Measurements from ENCODE around the gene NRIP1. TPM values are rescaled to one million over a fixed set of nuclear protein-coding genes. Genes with fewer than 3 reads are reported as not detected.

NRIP1 gene
- total and polyA plus RNA-seq, 2 of the 8 experiments (the other 6 are each of a cell fraction or from before 2014, with no cell fraction given): 1.5 to 9.3 TPM

- TF ChIP-seq USF2 (IDR thresholded peaks at IDR 0.05; ENCODE audit: low read length) (no peak), MAX (IDR thresholded peaks at IDR 0.05) (no peak)
- Histone ChIP-seq H2AFZ (ENCODE audit: low read length) (no peak overlapping the region), H2BK120ac (replicated peaks; ENCODE audit: low read depth, low read length) (no peak overlapping the region), H3K23ac (ENCODE audit: insufficient read length) (no peak overlapping the region), H3K36me3 (ENCODE audit: control insufficient read depth in 2 of 4, insufficient read depth in 4 of 4, low read length in 3 of 4) (no peaks in the 10 kb centered on the region), H3K27ac (ENCODE audit: low read depth, low read length) (no peak overlapping the region), H3K4me1 (replicated peaks in 1 of 4; ENCODE audit: control insufficient read depth in 3 of 4, insufficient read depth in 4 of 4, low read length in 3 of 4) (peaks cover 0 to 4% (median 0%) of the 10 kb centered on the region in 4 experiments; a peak in 4 of 7 replicates), H3K14ac (ENCODE audit: insufficient read length) (no peak overlapping the region), H3K9ac (replicated peaks in 1 of 4; ENCODE audit: extremely low read depth in 1 of 4, low read depth in 3 of 4, low read length in 3 of 4) (no peak overlapping the region), H3K23me2 (ENCODE audit: low read depth, low read length) (no peaks in the 10 kb centered on the region), H4K91ac (replicated peaks; ENCODE audit: insufficient read length, low read length) (no peak overlapping the region), H3K27me3 (replicated peaks in 1 of 4; ENCODE audit: control insufficient read depth in 3 of 4, extremely low read depth in 1 of 4, insufficient read depth in 3 of 4, low read length in 3 of 4) (peaks cover 0 to 9% (median under 1%) of the 10 kb centered on the region in 4 experiments; a peak in 2 of 7 replicates), H3K79me2 (ENCODE audit: control insufficient read depth in 1 of 2, insufficient read depth in 2 of 2, low read length in 2 of 2) (no peaks in the 10 kb centered on the region), H3K4ac (replicated peaks; ENCODE audit: insufficient read length, low read depth, low read length) (no peak overlapping the region), H3K18ac (ENCODE audit: extremely low read depth, low read length) (no peak overlapping the region), H4K5ac (ENCODE audit: insufficient read length, low read depth, low read length) (no peak overlapping the region), H2BK12ac (ENCODE audit: low read depth, low read length) (no peak overlapping the region), H3K4me3 (ENCODE audit: extremely low read depth in 1 of 4, insufficient read depth in 2 of 4, low read depth in 3 of 4, low read length in 4 of 4) (no peak overlapping the region), H3K79me1 (ENCODE audit: low read depth, low read length) (no peaks in the 10 kb centered on the region), H2BK20ac (ENCODE audit: low read length) (no peak overlapping the region), H4K8ac (ENCODE audit: extremely low read depth, insufficient read depth, low read length) (no peak overlapping the region), H2AK5ac (ENCODE audit: low read depth, low read length) (no peak overlapping the region), H2BK5ac (ENCODE audit: low read depth, low read length) (no peak overlapping the region), H3K4me2 (ENCODE audit: insufficient read depth in 1 of 2, low read depth in 2 of 2, low read length in 2 of 2) (no peak overlapping the region), H4K20me1 (replicated peaks in 1 of 2; ENCODE audit: control insufficient read depth in 1 of 2, insufficient read depth in 2 of 2, low read length in 2 of 2) (peaks cover 3 to 6% of the 10 kb centered on the region in 2 experiments), H3K9me3 (ENCODE audit: insufficient read depth in 2 of 2, low read depth in 1 of 2, low read length in 1 of 2) (no peaks in the 10 kb centered on the region; a peak in 1 of 4 replicates), H2BK15ac (ENCODE audit: low read length) (no peak overlapping the region), H3K56ac (replicated peaks; ENCODE audit: insufficient read length, low read depth, low read length) (no peak overlapping the region)
- 85% methylated on average over 3 of the region's 3 CpGs; no CpG with 5 or more reads in 1 of the 2 experiments for WGBS, 2 experiments (ENCODE audit: extremely low coverage in 1 of 2, insufficient coverage in 1 of 2, insufficient read length in 1 of 2, insufficient replicate concordance in 2 of 2, low coverage in 1 of 2, low lambda C conversion rate in 2 of 2, missing lambda C conversion rate in 1 of 2)
- ChIA-PET CTCF (ENCODE audit: partially characterized antibody) (no interaction called here), POLR2A (ENCODE audit: partially characterized antibody) (no interaction called here)
- FAIRE-seq (no peak), DNase-seq (ENCODE audit: low read depth in 1 of 2, low spot score in 2 of 2) (no peak)
Measured at GRCh38 chr21:14998336-14998735, 66.5 kb downstream of the NRIP1 start.
